Erythroblast (primary cell): ENCODE results near the gene ARHGAP26.

Experiments used
- DNase-seq, 2 experiments: peaks; one replicate each; lab custom pipeline; 2025; lab: John Stamatoyannopoulos, UW
- GATA1 ChIP-seq: IDR thresholded peaks from 2 replicates; pipeline ENCODE4 v1.6.1; 2011; ENCODE audit warnings: low read depth, mild to moderate bottlenecking, control low read depth, low read length, moderate library complexity
- POLR2A ChIP-seq: IDR thresholded peaks from 2 replicates; pipeline ENCODE4 v1.6.1; 2011; ENCODE audit warnings: mild to moderate bottlenecking, low read length

Gene ARHGAP26

DNA sequence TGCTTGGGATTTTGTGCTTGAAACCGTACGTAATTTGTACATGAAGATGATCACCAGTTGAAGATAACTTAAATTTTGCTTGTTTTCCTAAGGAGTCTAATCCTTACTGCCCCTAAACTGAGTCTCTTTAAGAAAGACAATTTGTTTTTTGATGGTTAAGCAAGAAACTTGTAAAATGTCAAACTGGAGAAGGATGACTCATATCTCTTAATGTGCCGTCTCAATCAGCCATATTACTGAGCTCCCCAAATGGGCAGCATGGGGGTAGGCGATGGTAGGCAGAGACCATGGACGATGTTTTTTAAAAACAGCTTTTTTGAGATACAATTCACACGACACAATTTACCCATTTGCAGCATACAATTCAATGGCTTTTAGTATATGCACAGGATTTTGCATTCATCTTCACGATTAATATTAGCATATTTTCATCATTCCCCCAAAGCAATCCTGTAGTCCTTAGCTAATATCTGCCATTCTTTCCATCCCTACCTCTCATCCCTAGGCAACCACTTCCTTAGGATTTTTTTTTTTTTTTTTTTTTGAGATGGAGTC lies 14.3 kb downstream of the ARHGAP26 start:
- no peak for DNase-seq
- TF ChIP-seq POLR2A, result no peak
- no peak for TF ChIP-seq GATA1

GRCh38 chr5:142785206-142785605 lies 15.0 kb downstream of the ARHGAP26 start:
- TF ChIP-seq GATA1 (no peak), POLR2A (no peak)
- DNase-seq, result no peak

- DNase-seq, result no peak
- TF ChIP-seq POLR2A (no peak), GATA1 (no peak)
Measured at GRCh38 chr5:142789206-142789605, 19.0 kb downstream of the ARHGAP26 start.

DNA sequence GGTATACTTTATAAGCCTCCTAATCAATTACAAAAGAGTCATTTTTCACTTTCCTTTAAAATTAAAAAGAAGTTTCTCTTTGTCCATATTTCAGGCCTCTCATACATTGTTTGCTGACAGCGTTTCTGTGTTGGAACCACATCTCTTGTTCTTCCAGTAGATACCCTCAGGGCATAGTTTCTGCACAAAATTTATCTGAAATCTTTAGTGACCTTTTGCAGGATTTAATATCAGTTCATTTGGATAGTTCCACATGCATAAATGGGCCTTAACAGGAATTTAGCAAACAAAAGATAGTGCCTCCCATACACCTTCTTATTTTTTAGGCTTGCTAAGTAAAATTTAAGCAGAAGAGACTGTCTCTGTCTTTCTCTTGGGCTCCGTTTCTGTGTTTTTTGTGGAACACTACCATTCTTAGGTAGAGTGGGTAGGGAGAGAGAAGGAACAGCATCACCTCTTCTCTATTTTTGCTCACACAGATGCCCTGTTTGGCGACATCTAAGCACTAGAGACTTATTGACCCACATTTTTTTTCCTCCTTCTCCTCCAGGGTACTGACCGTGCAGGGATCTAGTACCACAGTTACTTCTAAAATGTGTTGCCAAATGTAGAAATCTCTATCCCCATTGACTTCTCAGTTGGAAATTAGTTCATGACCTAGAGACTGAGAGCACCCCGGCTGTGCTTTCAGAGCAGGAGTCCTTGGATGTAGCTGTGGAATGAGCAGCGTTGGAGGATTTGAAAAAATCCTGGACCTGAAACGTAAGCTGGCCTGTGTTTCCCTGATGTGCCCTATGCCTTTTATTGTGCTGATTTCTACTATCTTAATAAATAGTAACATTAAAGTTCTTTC lies 22.1 kb downstream of the ARHGAP26 start:
- TF ChIP-seq GATA1, result no peak
- no peak for TF ChIP-seq POLR2A
- no peak for DNase-seq

- TF ChIP-seq POLR2A, result no peak
- no peak for TF ChIP-seq GATA1
- no peak for DNase-seq
Measured at GRCh38 chr5:142792865-142793232, 22.7 kb downstream of the ARHGAP26 start.

GRCh38 chr5:142794537-142794936 lies 24.4 kb downstream of the ARHGAP26 start:
- DNase-seq, result no peak
- TF ChIP-seq POLR2A (no peak), GATA1 (no peak)

GRCh38 chr5:142795251-142795650 lies 25.1 kb downstream of the ARHGAP26 start:
- no peak for TF ChIP-seq GATA1
- TF ChIP-seq POLR2A, result no peak
- DNase-seq, result no peak

DNA sequence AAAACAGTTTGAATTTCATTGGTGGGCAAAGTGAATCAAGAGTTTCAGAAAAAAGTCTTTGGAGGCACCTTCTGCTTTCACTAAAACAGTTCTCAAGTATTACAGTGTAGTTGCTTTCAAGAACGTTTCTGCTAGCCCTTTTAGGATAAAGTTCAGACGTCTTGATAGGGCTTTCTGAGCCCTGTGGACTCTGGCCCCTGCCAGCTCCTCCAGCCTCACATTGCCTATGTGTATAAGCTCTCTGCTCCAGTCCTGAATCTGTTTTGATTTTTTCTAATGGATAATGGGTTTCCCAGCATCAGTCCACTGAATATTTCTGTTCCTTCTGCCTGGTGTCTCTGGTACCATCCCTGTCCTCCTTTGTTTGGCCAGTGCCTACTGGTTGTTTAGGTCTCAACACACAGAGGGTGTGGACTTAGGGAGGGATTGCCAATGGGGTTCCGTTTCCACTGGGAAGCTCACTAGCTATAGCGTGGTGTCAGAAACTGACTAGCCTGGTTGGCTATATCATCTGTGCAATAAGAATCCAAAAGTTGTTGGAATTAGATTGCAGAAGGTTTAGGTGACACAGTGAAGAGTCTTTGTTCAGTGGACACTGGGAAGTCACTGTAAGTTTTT lies 26.4 kb downstream of the ARHGAP26 start:
- no peak for DNase-seq
- TF ChIP-seq GATA1 (no peak), POLR2A (no peak)

DNA sequence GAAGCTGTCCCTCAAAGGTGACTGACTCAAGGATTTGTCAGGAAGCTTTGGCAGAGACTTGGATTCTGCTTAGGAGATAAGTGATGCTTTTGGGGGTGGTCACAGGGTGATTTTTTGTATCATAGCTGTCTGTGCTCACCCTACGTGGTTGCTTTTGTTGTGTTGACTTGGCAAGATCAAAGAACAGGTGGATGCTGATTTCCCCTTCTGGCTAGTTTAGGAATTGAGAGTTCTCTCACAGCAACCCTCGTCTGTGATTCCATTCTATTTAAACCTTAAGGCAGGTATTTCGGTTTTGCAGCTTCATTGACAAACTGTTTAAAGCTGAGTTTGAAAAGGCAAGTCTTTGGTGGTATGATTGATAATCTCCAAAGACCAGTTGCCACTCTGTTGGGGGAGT lies 27.2 kb downstream of the ARHGAP26 start:
- TF ChIP-seq POLR2A (no peak), GATA1 (no peak)
- DNase-seq, result no peak

DNA sequence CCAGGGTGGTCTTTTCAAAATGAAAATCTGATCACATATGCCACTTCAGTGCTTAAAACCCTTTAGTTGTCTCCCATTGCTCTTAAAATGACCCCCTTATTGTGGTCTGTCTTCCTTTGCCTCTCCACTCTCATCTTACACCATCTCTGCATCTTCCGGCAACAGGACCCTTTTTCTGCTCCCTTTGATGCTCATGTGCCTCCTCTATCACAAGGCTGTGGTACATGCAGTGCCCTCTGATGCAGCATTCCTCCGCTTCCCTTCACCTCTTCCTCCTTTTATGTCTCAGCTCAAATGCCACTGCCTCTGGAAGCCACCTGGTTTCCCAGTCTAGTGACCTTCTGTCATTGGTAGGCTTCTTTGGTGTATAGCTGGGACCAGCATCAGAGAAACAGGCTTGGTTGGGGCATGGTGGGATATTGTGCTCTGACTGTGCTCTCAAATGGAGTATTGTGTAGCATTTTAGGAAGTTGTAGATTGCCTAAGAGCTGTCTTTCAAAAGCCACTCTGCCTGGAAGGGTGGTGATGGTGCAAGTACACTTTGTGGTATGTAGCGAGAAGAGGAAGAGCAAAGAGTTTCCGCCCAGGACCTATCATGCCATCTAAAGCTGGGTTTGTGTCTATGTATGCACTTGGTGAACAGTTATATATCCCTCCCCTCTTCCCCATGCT lies 28.1 kb downstream of the ARHGAP26 start:
- no peak for DNase-seq

DNA sequence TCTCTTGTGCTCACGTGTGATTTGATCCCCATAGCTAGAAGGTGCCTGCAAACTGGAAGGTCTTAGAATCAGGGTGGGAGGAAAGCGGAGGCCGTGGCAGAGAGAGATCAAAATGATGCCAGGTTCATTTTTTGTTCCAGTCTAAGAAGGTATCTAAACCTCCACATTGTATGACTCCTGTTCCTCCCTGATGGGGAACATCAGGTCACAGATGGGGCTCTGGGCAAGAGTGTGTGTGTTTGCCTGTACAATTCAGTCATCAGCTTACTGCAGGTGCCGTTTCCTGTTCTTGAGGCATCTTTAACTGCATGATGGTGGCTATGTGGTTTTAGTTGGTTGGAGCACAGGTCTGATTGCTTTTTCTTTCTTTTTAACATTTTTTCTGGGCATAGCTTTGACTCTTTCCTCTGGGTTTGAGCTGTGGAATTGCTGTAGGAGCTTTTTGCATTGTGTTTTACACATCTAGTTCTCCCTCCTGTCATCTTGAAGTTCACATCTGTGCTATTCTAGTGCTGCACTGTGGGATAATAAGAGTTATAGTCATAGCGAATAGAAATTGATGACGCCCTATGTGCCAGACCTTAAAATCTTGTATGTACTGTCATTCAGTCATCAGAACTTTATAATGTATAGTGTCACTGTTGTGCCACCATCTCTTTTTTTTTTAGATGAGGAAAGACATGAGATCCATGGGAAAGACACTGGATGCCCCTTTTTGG lies 30.8 kb downstream of the ARHGAP26 start:
- DNase-seq, result no peak
- TF ChIP-seq GATA1, result no peak

More for the DNA sequence above, 28.1 kb downstream of the ARHGAP26 start:
- TF ChIP-seq GATA1, result no peak
- TF ChIP-seq POLR2A, result no peak

DNA sequence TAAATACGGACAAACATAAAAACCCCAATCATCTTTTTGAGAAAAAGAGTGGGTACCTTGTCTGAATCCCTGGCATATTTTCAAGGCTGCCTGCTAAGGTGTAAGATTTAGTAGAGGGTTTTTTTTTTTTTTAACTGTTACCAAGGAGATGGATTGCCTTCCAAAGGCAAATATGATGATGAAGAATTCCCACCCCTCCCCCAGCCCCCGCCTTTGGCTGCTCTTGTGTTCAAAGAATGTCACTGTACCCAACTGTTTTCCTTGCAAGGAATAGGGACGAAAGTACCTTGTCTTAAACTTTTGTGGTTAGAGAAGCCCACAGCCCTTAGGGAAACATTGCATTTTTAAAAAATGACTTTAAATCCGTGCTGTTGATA lies 31.3 kb downstream of the ARHGAP26 start:
- no peak for TF ChIP-seq POLR2A
- TF ChIP-seq GATA1, result no peak
- no peak for DNase-seq

- no peak for DNase-seq
- no peak for TF ChIP-seq GATA1
- TF ChIP-seq POLR2A, result no peak
Measured at GRCh38 chr5:142803428-142804125, 33.4 kb downstream of the ARHGAP26 start.

- no peak for DNase-seq
- no peak for TF ChIP-seq GATA1
- TF ChIP-seq POLR2A, result no peak
Measured at GRCh38 chr5:142805339-142805738, 35.2 kb downstream of the ARHGAP26 start.
